Inflammatory macrophage treated with lipopolysaccharide for 4 hours (primary cell): Measurements from ENCODE around the gene ILF2.

Experiments used
- DNase-seq: peaks from one replicate; pipeline ENCODE4 v3.0.0-alpha.2; 2020

The ILF2 gene

DNA sequence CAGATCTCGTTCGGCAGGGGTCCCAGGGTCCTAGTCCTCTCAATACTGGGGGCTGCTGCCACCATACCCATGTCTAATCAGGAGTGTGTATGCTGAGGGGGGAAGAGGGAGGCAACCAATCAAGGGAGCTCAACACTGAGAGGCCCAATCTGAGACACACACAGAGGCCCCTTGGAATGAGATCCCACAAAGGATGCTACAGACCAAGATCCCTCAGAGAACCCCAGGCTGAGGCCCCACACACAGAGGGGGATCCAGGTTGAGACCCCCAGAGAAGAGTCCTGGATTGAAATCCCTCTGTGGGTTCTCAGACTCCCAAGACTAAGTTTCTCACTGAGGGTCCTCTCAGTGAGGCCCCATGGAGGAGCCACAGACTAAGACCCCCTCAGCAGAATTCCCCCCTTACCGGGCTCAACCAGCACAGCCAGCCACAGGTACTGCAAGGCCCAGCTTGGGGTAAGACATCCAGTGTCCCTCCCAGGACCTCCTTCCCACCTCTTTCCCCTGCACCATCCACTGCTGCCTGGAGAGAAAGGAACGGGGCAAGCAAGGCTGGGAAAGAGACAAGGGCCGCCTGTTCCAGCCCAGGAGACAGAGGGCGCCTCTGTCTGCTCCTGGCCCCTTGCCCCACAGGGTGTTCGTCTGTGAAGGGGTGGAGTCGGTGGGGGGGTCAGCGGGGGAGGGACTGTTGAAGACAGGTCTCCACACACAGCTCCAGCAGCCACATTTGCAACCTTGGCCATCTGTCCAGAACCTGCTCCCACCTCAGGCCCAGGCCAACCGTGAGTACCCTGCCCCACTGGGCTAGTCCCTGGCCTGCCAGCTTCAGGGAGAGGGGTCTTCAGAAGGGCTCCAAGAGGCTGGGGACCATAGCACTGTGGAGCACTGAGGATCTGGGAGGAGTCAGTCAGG lies 42.8 kb downstream of the ILF2 start, which contains the start of gene S100A1:
S100A1 (plus strand) TSS at position 720 of the 912 bp plus-strand sequence. CDS start 2,088 bp downstream, outside the sequence.
- DNase-seq, result no peak

DNA sequence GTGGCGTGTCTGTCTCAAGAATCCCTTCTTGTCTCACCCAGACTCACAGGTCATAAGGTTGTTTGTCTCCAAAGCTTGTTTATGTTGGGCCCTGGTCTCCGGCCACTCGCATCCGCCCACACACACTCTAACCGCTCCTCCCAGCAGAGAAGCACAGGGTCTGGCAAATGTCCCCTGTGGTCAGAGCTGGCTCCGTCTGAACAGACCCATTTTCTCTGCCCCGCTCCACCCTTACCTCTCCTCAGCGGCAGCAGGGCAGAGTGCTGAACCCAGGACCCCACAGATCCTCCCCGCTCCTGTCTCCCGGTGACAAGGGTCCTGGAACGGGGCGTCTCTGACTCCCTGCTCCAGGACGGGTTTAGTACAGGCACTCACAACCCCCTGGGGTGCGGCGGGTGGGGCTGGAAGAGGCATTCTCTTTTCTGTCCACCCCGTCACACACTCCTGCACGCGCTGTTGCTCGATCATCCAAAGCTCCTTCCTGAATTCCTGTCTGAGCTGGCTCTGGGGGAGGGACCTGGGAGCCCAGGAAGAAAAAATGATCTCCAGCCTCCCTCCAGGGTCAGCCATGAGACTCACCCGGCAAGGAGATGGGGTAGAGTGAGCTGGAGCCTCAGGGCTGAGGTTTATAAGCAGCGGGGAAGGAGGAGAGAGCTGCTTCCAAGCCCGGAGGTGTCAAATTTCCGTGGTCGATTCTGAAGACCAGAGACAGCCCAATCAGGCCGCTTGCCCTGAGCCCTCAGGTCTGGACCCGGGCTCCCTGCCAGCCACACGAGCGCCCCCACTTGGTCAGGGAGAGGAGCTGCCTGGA lies 43.7 kb downstream of the ILF2 start, which contains the start of gene S100A13:
S100A13 (minus strand) TSS at position 602 of the 811 bp plus-strand sequence. CDS start 1,033 bp downstream, outside the sequence.
- DNase-seq, result peak; percentile 21

DNA sequence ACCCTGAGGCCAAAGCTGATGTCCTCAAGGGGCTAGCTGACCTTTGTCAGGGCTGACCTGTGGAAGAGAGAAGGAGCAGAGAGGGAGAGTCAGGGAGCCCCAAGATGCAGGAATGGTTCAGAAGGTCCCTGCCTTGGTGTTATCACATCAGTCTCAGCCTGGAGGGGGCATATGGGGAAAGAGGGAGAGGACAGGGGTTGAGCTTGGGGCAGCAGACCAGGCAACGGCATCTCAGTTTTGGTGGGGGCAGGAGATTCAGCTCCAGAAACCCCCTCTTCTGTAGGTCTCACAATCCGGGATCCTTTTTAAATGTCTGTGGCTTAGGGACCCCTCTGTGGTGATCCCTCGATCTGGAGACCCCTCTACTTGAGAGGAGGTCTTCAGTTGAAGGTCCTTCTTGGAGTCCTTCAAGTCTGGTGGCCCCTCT lies 44.3 kb downstream of the ILF2 start:
- DNase-seq, result no peak

DNA sequence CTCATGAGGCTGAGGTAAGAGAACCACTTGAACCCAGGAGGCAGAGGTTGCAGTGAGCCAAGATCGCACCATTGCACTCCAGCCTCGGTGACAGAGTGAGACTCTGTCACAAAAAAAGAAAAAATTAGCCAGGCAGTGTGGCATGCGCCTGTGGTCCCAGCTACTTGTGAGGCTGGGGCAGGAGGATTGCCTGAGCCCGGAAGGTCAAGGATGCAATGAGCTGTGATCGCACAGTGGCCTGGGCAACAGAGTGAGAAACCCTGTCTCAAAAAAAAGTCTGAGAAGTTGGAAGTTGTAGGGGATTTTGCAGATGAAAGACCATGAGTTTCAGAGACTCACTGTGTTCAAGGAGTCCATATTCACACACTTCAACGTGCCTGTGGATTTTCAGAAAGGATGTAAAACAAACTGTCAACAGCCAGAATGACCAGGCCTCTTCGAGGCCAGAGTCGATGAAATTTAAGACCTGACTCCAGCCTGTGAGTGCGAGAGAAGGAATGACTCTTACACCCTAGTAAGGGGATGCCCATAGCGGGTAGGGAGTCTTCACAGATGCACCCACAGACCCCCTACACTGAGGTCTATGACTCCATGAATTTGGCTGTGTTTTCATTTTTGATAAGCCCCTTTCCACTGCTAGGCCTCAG lies 45.7 kb downstream of the ILF2 start:
- no peak for DNase-seq

DNA sequence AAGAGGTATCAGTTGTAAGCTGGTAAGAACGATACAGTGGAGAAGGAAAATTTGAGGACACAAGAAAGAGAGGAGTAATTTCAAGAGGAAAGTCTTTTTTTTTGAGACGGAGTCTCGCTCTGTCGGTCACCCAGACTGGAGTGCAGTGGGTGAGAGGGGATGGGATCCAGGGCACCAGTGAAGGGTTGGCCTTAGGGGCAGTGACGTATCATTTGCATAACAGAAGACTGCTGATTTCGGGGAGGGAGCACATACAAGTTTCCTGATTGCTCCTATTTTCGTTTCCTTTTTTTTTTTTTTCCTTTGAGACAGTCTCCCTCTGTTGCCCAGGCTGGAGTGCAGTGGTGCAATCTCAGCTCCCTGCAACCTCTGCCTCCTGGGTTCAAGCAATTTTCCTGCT lies 47.7 kb downstream of the ILF2 start:
- peak; percentile 89 for DNase-seq

DNA sequence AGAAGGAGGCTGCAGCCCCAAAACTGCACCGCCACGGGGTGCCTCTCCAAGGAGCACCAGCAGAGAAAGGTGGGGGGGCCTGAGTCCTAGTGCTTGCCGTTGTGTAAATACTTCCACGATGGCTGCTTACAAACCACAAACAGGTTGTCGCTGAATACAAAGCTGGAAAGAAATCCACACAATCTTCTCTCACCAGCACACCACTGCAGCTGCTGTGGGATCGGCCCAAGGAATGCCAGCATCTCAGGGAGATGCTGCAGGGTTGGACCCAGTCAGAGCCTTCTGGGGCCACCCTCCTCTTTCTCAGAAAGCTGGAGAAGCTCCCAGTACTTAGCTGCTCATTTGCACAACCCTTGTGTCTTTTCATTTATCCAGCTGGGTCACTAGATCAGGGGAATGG lies 51.6 kb downstream of the ILF2 start:
- no peak for DNase-seq

DNA sequence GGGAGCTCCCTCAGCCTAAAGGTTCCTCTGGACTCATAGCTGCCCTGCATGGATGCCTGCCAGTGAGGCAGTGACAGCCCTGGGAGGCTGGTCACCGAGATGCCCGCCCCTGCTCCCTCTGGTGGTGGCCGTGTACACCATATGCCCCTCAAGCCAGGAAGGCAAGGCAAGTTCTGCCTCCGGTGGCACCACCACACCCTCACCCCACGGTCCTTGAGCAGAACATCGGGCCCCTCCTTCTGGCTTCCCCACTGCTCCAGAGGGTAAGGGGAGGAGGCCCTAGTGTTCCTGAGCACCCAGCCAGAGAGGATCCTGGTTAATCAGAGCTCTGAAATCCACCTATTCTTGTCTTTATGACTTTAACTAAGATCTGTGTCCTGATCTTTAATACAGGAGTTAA lies 53.1 kb downstream of the ILF2 start:
- peak; percentile 77 for DNase-seq

DNA sequence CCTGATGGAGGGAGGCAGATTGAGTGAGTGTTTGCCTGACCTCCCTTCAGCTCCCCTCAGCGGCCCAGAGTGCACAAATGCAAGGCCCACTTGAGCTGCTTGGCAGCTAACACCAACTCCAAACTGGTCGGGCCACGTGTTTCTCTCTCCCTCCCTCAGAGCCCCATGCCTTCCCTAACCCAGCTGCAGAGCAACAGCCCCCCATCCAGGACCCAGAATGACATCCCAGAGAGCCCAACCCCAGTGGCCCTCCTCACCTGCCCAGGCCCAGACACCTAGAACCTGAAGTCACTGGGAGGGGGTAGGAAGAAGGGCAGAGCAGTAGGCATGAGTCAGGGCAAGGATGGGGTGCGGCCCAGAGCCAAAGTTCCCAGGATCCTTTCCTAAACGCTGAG lies 53.9 kb downstream of the ILF2 start:
- DNase-seq, result no peak

DNA sequence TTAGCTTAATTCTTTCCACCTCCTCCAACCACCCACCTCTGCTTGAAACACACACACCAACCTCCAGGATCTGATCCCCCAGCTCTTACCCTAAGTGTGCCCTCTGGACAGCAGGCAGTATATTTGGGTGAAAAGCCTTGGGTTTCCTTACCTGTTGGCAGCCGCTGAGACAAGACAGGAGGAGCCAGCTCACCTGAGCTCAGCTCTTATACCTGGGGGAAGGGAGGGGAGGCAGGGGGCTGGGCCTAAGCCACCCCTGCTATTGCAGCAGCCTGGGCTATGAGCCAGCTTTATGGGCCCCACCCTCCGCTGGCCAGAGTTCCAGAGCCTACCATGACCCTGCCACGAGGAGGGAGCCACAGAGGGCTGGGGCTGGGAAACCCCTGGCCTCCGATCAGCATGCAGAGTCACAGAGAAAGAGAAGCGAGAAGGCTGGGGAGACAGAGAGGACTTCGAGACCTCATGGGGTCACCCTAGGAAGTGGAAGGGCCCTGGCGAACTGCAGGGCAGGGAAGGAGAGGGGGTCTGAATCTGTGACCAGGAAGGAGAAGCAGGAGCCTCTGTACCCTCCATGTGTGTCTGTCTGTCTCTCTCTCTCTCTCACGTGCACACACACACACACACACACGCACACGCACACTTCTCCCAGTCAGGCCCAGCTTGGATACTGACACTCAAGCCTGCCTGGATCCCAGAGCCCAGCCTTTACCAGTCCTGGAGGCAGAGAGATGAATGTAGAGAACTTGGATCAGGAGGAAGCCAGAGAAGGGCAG lies 54.5 kb downstream of the ILF2 start, which contains the start of gene S100A14:
S100A14 (minus strand) TSS at position 182 of the 773 bp plus-strand sequence. CDS start 467 bp downstream, outside the sequence.
- DNase-seq, result peak; percentile 36

DNA sequence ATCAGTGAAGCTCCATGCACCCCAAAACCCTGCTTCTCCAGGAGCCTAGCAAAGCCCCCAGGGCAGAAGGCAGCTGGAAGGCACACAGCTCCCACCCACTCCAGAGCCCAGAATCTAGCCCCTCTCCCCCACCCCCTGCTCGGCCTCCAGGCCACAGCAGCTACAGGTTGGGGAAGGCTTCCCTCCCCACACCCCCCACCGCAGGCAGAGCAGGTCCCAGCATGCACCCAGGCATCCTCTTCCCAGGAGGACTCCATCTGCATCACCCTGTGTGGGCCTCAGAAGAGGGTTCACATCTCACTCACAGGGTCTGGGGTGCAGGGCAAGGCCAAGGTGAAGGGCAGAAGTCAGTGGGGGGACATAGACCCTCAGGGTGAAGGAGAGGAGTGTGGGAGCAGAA lies 55.4 kb downstream of the ILF2 start:
- DNase-seq, result no peak

DNA sequence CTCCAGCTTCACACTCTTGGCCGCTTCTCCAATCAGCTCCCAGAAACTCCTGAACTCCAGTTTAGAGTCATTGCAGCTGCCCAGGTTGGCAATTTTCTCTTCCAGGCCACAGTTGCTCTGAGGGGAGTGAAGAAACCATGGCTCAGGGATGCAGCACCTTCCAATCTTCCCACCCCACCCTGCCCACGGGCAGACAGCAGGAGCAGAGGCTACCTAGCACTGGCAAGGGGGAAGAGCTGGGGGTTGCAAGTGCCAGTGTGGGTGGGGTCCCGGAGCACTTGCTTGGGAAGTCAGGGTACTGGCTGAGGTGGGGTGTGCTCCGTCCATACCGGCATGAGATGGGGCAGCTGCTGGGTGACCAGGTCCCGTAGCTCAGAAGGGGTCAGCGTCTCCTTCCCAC lies 55.9 kb downstream of the ILF2 start:
- no peak for DNase-seq

DNA sequence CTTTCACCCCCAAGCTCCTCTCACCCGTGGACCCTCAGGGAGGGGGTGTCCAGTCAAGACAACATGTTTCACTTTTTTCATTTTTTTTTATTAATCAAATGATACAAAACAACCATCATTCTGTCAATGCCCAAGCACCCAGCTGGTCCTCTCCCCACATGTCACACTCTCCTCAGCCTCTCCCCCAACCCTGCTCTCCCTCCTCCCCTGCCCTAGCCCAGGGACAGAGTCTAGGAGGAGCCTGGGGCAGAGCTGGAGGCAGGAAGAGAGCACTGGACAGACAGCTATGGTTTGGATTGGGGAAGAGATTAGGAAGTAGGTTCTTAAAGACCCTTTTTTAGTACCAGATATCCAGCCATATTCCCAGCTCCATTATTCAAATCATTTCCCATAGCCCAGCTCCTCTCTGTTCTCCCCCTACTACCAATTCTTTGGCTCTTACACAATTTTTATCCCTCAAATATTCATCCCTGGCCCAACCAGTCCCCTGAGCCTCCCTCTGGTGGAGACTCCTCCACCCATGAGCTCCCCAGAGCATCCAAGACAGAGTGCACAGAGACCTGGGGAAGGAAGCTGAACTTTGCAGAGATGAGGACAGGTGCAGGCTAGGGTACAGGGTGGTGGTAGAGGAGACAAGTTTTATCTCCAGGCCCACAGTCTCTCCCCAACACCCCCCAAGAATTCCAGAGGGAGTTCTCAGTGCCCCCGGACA lies 56.4 kb downstream of the ILF2 start:
- no peak for DNase-seq

DNA sequence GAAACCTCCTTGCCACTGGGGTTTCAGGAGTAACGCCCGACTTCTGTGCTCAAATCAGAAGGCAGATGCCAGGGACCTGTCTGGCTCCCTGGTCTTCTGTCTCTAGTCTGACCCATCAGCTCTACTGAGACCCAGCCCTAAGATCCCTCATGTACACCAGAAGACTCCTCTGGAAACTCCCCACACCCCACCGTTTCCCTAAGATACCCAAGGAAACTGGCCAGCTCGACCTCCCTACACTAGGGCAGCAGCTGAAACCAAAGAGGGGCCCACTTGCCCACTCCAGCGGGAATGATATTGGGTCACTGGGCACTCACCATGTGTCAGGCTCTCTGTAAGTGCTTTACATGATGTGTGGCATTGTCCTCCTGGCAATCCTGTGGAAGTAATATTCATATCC lies 57.4 kb downstream of the ILF2 start:
- no peak for DNase-seq

DNA sequence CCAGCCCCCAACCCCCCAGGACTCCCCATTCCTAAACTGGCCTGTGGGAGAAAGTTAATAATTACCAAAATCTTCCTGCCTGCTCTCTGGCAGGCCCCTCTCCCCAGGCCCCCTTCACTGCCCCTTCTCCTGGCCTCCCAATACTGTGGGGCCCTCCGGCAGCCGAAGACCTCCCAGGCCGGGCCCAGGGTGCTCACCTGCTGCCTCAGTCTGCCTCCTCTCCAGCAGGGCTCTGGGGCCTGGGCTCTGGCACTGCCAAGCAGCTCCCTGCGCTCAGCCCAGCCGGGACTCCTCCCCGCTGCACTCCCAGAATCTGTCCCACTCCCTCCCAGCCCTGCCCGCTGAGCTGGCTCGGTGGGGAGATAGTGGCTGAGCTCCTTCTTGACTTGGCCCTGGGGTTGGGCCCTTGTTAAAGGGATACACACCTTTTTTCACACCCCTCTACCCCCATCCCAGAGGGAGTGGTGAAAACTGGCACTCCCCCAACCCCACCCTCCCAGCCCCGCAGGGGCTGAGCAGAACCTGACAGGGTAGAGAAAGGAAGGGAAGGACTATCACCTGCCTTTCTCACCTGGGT lies 58.0 kb downstream of the ILF2 start, which contains the start of gene S100A16:
S100A16 (minus strand) TSS at position 383 of the 577 bp plus-strand sequence. CDS start 4,986 bp downstream, outside the sequence.
- no peak for DNase-seq

DNA sequence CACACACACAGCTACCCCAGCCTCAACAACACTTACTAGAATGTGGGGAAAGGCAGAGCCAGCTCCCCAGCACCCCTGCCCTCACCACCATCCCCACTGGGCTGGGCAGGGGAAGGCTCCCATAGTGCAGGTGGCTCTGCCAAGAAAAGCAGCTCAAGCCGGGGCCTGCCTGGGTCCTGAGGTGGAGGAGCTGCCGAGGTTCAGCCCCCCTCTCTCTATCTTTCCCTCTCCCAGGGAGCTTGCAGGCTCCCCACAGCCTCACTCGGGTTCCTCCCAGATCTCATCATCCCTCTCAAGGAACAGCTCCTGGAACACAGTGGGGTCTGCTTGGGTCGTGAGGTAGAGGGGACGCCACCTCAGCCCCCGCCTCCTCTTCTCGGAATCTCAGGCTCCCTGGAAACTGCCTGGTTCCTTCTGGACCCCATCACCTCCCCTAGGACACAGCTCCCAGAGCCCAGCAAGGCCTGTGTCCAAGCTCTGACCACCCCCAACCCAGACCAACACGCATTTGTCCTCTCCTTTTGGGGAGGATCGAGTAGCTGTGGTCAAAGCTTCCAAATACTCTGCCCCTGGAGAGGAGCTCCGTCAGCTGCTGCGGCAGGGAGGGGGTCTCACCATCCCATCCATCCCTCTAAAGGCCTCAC lies 58.6 kb downstream of the ILF2 start:
- no peak for DNase-seq
